CD4-positive, alpha-beta T cell treated with Interferon alpha-2 for 1 hour (primary cell): ENCODE data around the gene DIPK1B.

Experiments
- DNase-seq, 2 donors: peaks; one replicate each; pipeline ENCODE4 v3.0.0-alpha.2; 2020 to 2022

The DIPK1B gene

DNA sequence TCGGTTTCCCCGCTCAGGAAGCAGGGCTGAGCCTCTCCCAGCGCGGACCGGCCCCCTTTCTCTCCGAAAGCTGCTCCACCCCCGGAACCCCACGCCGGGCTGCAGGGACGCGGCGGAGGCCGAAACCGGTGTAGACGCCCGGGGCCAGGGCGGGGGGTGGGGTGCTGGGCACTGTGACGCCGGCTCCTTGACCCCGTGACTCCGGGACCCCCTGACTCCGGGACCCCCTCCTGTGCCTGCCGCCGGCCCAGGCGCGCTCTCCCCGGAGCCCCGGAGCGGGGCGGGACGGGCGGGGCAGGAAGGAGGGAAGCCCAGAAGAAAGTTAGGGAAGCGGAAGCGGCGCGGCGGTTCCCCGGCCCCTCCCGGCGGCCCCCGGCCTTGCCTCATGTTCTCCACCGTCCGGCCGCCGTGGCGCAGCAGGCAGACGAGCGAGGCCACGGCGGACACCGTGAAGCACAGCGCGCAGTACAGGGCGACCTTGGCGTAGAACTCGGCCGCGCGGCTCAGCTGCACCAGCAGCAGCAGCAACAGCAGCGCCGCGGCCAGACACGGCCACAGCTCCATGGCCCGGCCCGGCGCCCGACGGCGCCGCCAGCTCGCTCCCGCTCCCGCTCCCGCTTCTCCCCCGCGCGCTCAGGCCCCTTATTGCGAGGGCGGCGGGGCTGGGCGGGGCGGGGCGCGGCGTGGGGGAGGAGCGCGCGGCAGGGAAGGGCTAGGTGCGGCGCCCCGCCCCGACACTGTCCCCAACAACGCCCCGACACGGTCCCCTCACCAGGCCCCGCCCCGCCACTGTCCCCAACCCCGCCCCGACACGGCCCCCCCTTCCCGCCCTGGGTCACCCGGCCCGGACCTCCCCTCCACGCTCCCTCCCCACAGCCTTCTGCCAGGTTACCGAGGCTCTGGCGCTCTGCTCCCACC, 25.3 kb upstream of the DIPK1B start, which contains the start of gene AGPAT2:
AGPAT2 (minus strand) TSS at position 664 of the 918 bp plus-strand sequence; CDS start at position 564, 100 bp downstream.
- peak; percentile 70 to 74 for DNase-seq

DNA sequence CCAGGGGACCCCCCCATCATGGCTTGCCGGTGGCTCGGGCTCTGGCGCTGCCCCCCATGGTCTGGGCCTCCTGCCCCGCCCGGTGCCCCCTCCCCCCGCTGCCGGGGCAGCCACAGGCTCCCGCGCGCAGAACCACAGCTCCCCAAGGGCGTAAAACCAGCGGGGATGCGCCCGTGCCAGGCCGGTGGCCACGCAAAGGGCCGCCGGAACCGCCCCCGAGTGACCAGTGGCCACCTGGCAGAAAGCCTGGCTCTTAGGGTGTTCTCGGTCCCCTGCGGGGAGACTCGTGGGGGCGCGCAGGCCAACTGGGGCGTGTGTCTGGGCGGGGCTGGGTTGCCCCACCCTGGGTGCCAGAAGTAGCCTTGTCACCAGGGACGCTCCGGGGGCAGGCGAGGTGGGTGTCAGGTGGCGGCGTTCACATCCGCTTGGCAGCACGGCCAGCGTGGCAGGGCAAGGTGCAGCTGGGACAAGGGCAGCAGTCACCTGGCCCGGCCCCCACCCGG, 24.6 kb upstream of the DIPK1B start:
- no peak for DNase-seq

DNA sequence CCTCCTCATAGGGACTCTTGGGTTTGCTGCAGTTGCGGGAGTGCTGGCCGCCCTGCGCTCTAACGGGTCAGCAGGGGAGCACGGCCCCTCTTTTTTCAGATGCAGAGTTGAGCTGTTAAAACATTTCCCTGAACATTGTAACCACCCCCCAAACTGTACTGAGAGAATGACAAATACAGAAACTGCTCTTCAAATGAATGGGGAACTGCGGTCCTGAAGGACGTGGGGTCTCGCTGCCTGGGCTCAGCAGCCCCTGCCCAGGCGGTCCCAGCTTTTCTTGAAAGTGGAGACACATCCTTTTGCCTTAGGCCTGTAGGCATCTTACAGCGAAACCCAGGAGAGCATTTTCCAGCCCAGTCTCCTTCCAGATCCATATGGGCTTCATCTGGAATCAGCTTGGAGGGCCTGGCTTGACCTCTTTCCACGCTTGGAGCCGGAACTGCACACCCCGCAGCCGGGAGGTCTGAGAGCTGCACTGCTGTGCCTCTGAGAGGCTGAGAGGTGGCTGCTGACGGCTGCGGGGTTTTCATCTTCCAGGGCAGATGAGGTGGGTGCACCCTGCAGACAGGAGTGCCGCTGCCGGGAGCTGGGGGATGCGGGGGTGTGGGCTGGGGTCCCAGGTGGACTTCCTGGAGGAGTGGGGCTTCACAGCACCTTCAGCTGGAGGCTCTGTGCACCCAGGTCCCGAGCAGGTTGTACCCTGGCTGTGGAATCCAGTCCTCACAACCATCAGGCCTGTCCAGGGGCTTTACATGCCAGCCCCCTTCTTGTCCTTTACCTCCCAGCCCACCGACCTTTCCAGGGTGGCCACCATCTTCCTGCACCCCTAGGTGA, 23.9 kb upstream of the DIPK1B start:
- no peak for DNase-seq

DNA sequence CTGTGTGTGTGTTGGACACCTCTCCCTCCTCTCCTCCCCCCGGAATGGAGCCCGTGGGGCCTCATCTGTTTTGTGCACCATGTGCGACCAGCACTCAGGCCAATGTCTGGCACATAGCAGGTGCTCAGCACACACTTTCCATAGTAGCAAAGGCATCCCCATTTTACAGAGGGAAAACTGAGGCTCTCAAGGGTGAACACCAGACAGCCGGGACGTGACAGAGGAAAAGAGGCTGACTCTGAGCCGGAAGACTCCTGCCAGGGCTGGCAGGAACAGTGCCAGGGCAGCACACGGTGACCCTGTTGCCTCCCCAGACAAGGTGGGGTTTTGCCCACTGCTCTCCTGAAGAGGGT, 23.3 kb upstream of the DIPK1B start:
- no peak for DNase-seq

DNA sequence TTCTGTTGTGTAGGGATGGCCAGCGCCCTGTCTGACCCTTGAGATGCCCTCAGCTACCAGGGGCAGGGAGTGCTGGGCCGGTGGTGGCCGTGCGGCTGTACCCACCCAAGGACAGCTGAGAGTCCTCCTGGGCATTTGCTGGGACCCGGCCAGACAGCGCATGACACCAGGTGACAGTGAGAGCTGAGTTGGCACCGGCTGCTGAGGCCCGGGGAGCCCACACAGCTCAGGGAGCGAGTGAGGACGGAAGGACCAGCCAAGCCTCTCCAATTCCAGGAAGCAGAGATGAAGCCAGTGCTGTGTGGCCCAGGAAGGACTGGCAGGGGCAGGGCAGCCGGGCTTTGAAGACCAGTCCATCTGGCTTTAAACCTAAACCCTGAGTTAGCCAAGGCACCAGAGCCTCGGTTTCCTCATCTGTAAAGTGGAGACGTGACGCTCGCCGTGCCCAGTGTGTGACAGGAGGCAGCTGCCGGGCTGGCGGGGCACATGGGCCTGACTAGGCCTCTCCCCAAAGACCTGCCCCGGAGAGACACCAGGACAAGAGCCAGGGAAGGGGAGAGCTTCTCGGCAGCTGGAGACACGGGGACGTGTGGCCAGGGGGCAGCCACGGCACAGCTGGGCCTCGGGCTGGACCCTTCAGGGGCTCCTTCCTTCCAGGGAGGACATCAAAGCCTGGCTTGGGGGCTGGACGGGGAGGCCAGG, 22.1 kb upstream of the DIPK1B start:
- no peak for DNase-seq

DNA sequence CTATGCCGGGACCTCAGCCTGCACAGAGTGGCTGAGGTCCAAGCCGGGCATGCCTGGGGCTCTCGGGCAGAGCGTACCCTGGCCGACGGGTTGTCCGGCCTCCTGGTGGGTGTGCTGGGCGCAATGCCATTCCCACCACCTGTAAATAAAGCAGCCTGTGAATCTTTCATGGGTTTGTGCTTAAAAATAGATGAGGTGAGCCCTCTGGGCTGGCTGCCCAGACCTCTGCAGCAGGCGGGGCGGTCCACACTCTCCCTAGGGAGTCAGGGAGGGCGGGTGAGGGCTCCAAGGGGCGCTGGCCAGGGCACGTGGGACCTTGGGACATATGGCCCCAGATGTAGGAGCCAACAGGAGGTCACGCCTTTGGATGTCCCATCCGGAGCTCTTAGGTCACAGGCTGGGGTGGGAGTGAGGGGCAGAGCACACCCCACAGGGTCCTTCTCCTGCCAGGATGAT, 21.5 kb upstream of the DIPK1B start:
- no peak for DNase-seq

DNA sequence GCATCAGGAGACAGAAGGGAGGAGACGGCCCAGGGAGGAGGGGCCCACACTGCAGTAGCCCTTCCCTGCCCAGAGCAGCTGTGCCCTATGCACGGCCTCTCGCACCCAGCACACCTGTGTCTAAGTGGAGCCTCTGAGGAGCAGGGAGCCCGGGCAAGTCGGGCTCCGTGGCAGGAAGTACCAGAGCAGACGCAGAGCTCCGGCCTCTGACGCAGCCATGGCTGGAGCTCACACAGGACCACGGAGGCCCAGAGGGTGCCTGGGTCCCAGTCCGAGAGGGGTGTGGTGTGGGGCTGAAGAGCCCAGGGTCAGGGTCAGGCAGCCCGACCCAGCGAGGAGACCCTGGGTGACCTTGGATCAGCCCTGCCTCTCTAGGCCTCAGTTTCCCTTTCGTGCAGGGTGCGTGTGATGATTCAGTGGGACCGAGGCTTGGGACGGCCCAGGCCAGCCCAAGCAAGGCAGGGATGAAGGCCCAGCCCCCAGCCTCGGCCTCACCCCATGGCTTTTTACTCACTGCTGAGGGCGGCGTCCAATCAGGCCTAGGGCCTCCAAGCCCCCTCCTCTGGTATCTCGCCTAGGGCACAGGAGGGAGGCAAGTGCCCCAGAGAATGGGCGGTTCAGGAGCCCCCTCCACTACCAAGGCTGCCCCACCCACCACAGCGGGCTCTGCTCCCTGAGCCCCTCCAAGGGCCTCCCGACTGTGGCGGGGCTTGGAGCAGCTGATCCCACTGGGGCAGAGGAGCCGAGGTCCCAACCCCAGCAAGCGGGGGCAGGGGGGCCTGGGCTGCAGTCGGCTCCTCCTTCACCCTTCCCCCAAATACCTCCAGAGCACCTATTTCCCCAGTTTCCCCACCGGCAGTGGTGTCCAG, 20.8 kb upstream of the DIPK1B start:
- DNase-seq = no peak

DNA sequence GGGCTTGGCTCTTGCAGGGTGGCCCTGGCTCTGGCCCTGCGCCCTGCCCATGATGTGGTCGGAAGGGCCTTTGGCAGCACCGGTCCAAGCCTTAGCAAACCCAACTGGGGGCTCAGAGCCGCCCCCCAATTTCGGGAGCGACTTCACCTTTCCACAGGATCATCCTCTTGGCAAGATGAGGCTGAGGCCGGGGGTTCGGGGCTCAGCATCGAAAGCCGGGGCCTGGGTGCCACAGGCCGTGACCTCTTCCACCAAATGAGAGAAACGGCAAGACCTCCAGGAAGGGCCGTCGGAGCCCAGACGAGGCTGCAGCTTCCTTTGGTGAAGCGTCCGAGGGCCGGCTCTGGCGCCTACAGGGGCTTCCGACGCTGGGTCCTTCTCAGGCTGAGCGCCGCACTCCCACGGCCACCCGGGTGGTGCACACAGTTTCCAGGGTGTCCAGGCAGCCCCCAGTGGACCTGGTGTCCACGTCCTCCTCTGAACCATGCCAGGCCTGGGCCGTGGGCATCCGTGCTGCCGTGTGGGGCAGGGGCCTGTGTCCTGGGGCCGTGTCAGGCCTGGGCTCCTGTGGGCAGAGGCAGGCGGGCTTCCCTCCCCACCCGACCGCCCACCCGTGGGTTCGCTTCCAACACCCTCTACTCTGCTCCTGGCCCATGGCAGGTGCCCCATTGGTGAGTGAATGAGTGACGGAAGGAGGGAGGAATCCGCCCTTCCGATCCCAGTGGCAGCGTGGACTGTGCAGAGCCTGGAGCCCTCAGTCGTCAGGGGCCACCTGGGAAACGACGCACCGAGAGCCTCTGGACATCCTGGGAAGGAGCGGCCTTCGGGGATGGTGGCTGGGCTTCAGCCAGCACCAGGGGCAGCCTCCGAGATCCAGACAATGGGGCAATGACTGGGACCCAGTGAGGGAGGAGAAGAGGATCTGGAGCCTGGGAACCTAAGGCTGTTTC, 19.9 kb upstream of the DIPK1B start:
- DNase-seq = no peak

DNA sequence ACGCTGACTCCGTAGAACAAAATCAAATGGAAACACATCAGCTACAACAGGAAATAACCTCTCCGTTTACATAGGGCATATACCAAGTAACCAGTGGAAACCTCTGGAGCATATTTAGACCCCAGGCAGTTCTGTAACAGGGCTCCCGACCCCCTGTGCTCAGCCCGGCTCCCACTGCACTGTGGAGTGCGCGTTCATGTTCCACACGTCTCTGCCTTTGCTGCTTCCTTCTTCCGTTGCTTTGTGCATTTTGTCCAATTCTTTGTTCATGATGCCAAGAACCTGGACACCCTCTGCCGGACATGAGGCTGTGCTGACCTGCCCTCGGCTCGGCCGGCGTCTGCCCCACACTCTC, 19.3 kb upstream of the DIPK1B start:
- DNase-seq = no peak

DNA sequence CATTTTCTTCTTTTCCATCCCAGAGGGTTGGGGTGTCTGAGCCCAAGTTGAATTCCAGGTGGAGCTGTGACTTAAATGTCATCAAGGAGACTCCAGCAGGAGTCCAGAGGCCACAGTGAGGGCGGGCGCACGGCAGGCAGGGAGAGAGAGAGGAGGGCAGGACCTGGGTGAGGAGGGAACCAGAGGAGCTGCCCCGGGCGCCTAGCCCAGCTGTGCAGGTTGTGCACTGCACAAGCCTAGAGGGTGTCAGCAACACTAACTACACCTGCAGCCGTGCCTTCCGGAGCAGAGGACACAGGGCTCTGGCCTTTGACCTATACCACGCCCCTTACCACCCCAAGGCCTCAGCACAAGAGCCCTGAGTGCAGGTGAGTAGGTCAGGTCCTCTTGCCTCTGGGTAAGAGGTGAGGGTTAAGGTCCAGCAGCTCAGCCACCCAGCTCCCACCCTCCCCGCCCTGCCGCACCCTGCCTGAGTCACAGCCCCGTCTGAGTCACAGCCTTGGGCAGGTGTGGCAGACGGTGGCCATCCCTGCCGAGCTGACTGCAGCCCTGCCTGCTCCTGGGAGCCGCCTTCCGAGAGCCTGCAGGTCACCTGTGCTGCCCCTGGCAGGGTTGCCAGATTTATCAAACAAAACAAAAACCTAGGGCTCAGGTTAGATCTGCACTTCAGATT, 18.7 kb upstream of the DIPK1B start:
- no peak for DNase-seq

DNA sequence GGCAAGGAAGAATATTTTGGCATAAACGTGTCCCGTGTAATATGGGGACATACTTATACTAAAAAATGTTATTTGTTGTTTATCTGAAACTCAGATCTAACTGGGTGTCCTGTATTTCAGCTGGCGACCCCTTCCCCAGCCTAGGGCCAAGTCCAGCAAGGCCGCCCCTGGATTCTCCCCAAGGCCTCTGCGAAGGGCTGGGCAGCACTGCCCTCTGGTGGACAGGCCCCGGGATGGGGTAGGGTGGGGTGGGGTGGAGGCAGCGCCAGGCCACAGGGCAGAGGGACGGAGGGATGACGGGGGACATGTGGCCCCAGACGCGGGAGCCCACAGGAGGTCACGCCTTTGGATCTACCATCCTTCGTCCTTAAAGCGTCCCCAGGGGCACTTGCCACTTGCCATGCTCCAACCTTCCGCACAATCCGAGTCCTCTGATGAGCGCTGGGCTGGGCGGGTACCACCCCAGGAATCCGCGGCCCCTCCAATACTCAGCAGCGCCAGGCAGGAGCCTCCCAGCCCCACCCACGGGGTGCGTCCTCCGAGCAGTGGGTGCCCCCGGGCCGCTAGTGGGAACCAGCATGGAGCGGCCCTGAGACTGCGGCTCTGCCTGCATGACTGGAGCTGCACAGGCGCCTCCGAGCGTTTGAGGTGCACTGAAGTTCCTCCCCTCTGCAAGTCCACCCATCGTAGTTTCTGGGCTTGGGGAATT, 18.1 kb upstream of the DIPK1B start:
- no peak for DNase-seq

DNA sequence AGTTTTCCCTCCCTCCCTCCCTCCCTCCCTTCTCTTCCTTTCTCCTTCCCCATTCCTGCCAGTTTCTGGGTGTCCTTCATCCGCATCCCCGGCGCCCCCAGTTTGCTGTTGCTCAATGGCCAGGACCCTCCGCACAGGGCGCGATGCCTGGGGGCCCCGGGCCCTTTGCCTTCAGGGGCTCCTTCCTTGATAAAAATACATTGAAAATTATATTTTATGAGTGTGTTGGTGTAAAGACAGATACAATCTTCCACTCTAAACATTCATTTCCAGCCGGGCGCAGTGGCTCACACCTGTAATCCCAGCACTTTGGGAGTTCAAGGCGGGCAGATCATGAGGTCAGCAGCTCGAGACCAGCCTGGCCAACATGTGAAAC, 17.5 kb upstream of the DIPK1B start:
- no peak for DNase-seq

DNA sequence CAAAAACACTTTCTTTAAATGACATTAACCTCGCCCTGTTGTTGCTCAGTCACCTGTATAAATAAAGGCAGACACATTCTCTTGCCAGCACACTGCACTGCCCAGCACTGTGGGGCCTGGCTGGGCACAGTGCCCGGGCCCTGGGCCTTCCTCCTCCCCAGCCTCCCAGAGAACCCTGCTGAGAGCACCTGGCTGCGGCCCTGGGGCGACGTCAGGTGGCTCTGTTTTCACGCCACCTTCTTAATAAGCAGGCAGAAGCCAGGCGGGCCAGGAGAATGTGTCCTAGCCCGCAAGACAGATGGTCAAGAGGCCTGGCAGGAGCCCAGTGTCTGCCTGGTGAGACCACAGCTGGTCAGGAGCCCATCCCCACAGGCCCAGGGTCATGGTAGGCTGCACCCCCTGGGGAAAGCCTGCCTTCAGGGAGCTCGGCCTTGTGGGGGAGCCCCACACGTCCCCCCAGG, 16.9 kb upstream of the DIPK1B start:
- DNase-seq = no peak

DNA sequence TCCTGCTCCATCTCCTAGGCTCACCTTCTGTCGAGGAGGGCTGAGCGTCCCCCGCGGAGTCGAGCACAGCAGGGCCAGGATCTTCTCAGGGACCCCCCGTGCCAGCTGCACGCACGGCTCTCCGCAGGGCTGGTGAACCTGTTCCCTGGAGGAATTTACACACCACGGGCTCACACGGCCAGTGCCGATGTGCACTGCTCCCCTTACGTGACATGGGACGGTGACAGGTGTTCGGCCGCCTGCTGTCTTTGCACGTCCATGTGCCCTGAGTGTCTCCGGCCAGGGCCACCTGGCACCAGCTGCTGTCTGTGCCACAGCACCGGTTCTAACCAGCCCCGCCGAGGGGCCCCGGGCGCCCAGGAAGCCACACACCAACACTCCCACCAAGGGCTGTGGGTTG, 16.4 kb upstream of the DIPK1B start:
- no peak for DNase-seq

DNA sequence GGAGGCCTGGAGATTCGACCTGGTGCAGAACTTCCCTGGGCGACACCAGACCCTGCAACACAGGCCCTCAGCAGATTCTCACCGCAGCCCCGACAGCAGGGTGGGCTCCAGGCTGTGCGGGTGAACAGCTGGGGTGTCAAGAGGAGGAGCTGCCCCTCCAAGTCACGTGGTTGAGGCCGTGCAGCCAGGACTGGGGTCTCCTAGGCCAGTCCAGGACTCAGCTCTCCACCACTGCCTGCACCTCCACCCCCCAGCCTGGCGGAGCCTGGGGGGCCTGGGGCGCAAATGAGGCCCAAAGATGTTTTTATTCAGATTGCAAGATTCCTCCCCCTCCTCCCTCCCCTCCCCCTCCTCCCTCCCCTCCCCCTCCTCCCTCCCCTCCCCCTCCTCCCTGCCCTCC, 15.9 kb upstream of the DIPK1B start:
- no peak for DNase-seq

DNA sequence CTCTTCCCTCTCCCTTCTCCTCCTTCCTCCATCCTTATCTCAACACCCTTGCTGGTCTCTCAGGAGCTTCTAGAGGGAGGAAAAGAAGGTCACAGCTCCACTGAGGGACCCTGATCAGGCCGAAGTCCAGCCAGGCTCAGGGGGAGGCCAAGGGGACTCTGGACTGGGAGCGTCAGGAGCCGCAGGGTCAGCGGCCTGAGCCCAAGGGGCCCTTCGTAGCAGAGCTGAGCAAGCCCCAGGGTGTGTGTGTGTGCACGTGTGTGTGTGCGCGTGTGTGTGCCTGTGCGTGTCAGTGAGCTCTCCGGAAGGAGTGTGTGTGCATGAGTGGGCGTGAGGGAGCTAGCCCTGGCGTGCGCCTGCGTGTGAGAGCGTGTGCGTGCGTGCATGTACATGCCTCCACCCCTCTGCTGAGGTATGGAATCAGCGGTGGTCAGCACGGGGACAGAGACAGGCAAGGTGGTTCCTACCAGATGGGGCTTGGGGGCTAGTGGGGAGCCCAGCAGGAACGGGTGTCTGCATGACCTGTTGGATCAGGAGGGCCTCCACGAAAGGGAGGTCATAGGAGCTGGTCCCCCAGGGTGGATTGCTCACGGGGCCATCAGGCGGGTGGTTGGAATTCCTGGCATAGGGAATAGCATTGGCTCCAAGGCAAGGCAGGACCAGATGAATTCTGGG, 15.1 kb upstream of the DIPK1B start:
- DNase-seq = no peak

DNA sequence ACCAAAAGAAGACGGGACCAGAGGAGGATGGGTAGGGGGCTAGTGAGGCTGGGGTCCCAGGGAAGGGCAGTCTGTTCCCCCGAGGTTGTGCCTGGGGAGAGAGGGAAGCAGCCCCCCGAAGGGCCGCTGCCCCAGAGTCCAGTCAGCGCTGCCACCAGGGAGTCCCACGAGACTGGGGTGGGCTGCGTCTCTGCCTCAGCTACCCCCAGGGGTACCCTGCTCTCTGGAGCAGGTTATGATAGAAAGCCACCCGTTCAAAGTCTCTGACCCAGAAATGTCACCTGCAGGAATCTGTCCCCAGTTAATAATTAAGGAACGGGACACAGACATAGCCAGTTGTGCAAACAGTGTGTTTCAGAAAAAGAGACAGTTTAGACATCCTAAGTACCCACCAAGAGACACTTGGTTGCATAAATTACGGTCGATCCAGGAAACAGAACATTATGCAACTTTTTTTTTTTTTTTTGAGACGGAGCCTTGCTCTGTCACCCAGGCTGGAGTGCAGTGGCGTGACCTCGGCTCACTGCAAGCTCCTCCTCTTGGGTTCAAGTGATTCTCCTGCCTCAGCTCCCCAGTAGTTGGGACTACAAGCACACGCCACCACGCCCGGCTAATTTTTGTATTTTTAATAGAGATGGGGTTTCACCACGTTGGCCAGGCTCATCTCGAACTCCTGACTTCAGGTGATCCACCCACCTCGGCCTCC, 14.4 kb upstream of the DIPK1B start:
- peak in 1 of 2 donors; percentile 14 for DNase-seq

DNA sequence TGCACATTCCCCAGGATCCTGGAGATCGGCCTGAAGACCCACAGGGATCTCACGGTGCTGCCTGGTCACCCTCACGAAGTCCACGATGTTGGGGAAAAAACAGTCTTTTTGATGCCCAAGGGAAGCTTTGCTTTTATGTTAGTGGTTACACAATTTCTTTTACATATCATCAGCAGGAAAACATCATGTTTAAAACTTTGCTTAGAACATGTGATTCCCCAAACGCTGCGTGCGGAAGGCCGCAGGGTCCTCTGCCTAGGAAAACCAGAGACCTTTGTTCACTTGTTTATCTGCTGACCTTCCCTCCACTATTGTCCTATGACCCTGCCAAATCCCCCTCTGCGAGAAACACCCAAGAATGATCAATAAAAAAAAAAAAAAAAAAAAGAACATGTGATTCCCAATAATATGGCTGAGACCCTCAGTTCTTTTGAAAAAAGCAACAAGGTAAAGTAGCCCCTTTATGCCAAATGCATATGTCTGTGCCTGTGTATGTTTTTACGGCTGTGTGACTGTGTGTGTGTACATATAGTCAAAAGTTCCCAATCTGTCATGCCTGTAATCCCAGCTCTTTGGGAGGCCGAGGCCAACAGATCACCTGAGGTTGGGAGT, 13.6 kb upstream of the DIPK1B start:
- DNase-seq = no peak
